ENCODE data around the gene CCDC117. TPM values are rescaled to one million over a fixed set of nuclear protein-coding genes. Genes with fewer than 3 reads are reported as not detected.

The CCDC117 gene
- total RNA-seq, 2 experiments from 2014 or later: 36.1 to 36.8 TPM

DNA sequence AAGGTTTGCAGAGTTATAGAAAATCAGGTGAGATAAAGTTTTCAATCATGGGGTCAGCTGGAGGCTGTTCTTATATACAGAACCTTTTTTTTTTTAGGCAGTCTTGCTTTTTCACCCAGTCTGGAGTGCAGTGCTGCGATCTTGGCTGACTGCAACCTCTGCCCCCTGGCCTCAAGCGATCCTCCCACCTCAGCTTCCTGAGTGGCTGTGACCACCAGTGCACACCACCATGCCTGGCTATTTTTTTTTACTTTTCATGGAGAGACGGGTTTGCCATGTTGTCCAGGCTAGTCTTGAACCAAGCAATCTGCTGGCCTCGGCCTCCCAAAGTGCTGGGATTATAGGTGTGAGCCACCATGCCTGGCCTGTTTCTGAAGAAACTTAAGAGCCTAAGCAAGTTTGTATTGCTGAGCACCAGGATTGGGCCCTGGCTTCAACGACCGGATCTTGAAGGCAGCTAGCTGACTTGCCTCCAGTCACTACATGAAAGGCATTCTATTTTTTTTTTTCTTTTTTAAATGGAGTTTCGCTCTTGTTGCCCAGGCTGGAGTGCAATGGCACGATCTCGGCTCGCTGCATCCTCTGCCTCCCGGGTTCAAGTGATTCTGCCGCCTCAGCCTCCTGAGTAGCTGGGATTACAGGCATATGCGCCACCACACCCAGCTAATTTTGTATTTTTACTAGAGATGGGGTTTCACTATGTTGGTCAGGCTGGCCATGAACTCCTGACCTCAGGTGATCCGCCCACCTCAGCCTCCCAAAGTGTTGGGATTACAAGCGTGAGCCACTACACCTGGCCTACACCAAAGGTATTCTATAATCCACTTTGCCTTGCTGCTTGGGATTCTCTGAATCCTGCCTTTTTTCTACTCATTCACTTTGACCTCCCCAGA lies 20.2 kb downstream of the CCDC117 start:
- Mint-ChIP-seq H3K27me3 (no peaks in the 10 kb centered on the region), H3K27ac (no peak overlapping the region), H3K4me1 (peaks cover 50% of the 10 kb centered on the region), H3K36me3 (ENCODE audit: low read depth) (peaks cover 45% of the 10 kb centered on the region), H3K9me3 (ENCODE audit: low read depth) (no peaks in the 10 kb centered on the region), H3K4me3 (no peak overlapping the region)
- no peak for DNase-seq
- POLR2A ChIA-PET: no interaction called here
- intact Hi-C loops (cut with DNase I, micrococcal nuclease): loop anchor here in 1 of 2 experiments (10.0 kb wide), 2 partner anchors 112 to 118 kb away; partner anchors contain the start of gene TTC28
- no peak for ATAC-seq
- CTCF ChIA-PET: interaction anchor here (0.6 to 4.2 kb wide), 4 partner anchors 9 to 192 kb away, joined by 3 to 28 read pairs (median 4); no protein-coding TSS in a partner anchor

DNA sequence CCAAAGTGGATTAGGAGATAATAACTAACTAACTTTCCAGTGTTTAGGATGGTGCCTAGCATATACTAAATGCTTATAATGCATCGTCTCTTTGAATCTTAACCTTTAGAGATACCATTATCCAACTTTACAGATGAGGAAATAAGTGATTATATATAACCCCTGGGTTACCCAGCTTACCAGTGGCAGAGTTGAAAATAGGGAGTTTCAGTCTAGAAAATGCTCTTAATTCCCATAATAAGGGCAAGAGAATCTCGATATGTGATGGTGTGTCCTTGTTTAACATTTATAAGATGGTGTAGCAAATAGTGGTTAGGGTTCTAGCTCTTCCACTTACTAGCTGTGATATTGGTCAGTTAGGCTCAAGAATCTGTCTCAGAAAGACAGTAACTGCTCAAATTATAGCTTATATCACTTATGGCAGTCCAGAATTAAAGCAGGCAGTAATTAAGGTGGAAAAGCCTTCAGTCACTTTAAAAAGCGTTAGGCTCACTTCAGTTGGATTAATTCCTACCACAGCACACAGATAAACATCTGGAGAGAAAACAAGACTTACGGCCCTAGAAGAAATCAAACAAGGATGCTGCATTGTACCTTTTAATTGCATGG lies 21.6 kb downstream of the CCDC117 start:
- POLR2A ChIA-PET: no interaction called here
- CTCF ChIA-PET: interaction anchor here (1.0 to 2.2 kb wide), 3 partner anchors 10 to 35 kb away, joined by 4 to 12 read pairs (median 4); no protein-coding TSS in a partner anchor
- H3K27ac Mint-ChIP-seq: no peak overlapping the region
- H3K4me1 Mint-ChIP-seq: peaks cover 60% of the 10 kb centered on the region
- ATAC-seq: no peak
- H3K9me3 Mint-ChIP-seq (ENCODE audit: low read depth): no peaks in the 10 kb centered on the region
- H3K36me3 Mint-ChIP-seq (ENCODE audit: low read depth): peaks cover 56% of the 10 kb centered on the region
- H3K4me3 Mint-ChIP-seq: no peak overlapping the region
- no peak for DNase-seq
- intact Hi-C loops (cut with DNase I, micrococcal nuclease): loop anchor here in 1 of 2 experiments (10.0 kb wide), 2 partner anchors 111 to 119 kb away; partner anchors contain the start of gene TTC28
- H3K27me3 Mint-ChIP-seq: no peaks in the 10 kb centered on the region

DNA sequence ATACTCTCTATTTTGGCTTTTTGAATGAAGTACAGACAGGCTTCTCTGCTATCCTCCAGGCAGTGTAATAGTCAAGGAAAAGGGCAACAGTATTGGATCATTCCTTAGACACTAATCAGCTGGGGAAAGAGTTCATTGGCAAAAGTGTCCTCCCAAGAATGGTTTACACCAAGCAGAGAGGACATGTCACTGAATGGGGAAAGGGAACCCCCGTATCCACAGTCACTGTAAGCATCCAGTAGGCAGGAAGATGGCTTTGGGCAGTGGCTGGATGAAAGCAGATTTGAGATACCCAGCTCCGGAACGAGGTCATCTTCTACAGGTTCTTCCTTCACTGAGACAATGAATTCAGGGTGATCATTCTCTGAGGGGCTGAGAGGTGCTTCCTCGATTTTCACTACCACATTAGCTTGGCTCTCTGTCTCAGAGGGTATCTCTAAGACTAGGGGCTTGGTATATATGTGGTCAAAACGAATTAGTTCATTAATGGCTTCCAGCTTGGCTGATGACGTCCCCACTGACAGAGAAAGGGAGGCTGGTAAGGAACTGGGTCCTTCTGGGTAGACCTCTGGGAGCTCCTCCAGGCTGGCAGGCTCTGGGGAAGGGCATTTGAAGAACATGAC lies 22.7 kb downstream of the CCDC117 start:
- no peaks in the 10 kb centered on the region for H3K27me3 Mint-ChIP-seq
- intact Hi-C loops (cut with DNase I, micrococcal nuclease): loop anchor here (5.0 to 10.0 kb wide), 3 partner anchors 110 to 972 kb away; partner anchors contain the start of genes TTC28 (in 1 of the 2), UQCR10 (in 1 of the 2) and ZMAT5 (in 1 of the 2)
- CTCF ChIA-PET: interaction anchor here (0.6 to 2.2 kb wide), 6 partner anchors 9 to 910 kb away, joined by 3 to 12 read pairs (median 4); no protein-coding TSS in a partner anchor
- no peak for DNase-seq
- POLR2A ChIA-PET: interaction anchor here (1.0 kb wide), 1 partner anchor 19 kb away, joined by 3 read pairs; no protein-coding TSS in a partner anchor
- H3K4me3 Mint-ChIP-seq: no peak overlapping the region
- no peak overlapping the region for H3K27ac Mint-ChIP-seq
- no peak for ATAC-seq
- H3K36me3 Mint-ChIP-seq (ENCODE audit: low read depth): peaks cover 62% of the 10 kb centered on the region
- no peaks in the 10 kb centered on the region for H3K9me3 Mint-ChIP-seq (ENCODE audit: low read depth)
- H3K4me1 Mint-ChIP-seq: peaks cover 59% of the 10 kb centered on the region

DNA sequence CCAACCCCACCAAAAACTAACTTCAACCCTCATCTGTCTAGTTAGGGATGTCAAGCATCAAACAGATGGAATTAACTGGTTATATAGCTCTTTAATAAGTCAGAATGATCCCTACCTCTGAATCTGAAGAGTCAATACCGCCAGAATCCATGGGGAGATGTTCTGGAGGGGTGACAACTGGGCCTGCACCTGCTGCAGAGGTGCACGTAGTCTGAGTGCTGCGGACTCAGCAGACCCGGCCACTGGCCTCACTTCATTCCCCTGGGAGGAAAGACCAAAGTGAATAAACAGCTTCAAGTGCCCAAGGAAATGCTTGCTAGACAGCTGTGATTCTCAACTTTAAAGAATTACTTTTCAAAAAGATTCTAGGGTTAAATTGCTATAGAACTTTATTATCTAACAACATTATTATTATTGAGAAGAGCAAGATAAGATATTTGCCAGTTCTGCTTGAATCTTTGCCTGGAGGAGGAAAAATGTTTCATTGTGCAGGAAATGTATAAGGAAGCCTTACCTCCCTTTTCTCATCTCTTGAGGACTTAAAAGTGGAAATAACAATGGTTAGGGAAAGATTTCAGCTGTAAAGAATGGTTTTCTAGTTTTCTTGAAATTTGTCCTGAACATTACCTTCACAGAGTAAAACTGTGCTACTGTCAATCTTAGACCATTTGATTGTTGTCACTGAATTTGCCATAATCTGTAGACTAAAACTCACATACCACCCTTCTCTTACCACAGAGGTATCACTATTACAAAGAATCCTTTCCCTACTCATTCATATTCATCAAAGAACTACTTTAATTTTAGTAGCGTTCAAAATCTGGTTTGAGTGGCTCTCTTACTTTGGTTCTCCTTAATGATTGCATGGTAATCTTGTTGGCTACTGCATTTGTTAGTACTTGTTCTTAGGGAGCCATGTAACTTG lies 23.7 kb downstream of the CCDC117 start:
- ATAC-seq: peak; percentile 15
- peaks cover 58% of the 10 kb centered on the region for H3K4me1 Mint-ChIP-seq
- peak overlapping the region; percentile 69 for H3K27ac Mint-ChIP-seq
- intact Hi-C loops (cut with DNase I, micrococcal nuclease): loop anchor here (1.0 to 10.0 kb wide), 4 partner anchors 109 to 971 kb away; partner anchors contain the start of genes TTC28 (in 1 of the 2), UQCR10 (in 1 of the 2) and ZMAT5 (in 1 of the 2)
- H3K36me3 Mint-ChIP-seq (ENCODE audit: low read depth): peaks cover 64% of the 10 kb centered on the region
- ChIA-PET CTCF (interaction anchor here (0.6 to 2.2 kb wide), 7 partner anchors 8 to 911 kb away, joined by 3 to 12 read pairs (median 3); no protein-coding TSS in a partner anchor), POLR2A (interaction anchor here (1.0 kb wide), 1 partner anchor 20 kb away, joined by 3 read pairs; no protein-coding TSS in a partner anchor)
- H3K9me3 Mint-ChIP-seq (ENCODE audit: low read depth): no peaks in the 10 kb centered on the region
- DNase-seq: no peak
- H3K4me3 Mint-ChIP-seq: peak overlapping the region; percentile 37
- no peaks in the 10 kb centered on the region for H3K27me3 Mint-ChIP-seq

DNA sequence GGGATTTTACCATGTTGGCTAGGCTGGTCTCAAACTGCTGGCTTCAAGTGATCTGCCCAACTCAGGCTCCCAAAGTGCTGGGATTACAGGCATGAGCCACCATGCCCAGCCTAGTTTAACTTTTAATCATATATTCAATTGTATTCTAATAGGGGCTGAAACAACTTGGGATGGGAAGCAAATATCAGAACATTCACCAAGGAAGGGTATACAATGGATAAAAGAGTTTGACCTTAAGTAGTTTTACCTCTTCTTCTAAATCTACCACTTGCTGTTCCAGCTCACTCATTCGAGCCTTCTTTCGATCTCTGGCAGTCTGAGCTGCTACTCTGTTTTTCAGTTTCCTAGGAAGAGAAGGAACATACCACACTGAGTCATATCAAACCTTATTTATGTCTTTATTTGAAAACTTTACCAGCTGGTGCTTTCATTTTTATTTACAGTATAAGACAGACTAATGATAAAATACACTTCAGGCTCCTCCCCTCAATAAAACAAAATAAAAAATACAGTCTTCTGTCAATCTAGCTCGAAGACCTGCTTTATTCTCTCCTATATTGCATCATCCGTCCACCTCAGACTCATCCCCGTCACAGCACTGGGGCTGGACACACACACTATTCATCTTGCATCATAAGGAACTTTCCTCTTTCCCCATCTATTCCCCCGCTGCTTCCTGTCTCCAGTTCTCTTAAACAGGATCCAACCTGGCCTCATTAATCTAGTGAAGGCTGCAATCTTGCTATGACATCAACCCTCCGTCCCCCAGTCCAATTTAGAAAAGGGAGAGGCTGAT lies 26.5 kb downstream of the CCDC117 start:
- H3K9me3 Mint-ChIP-seq (ENCODE audit: low read depth): no peaks in the 10 kb centered on the region
- peak overlapping the region; percentile 84 for H3K4me3 Mint-ChIP-seq
- H3K27me3 Mint-ChIP-seq: no peaks in the 10 kb centered on the region
- peaks cover 55% of the 10 kb centered on the region for H3K4me1 Mint-ChIP-seq
- intact Hi-C loops (cut with DNase I, micrococcal nuclease): loop anchor here (1.0 to 10.0 kb wide), 8 partner anchors 12 to 968 kb away; partner anchors contain the start of genes HSCB (in 1 of the 2), PITPNB (in 1 of the 2), TTC28 (in 1 of the 2) and UQCR10 (in 1 of the 2)
- peak; percentile 43 for ATAC-seq
- ChIA-PET POLR2A (interaction anchor here (0.7 to 4.5 kb wide), 7 partner anchors 9 to 303 kb away, joined by 3 to 47 read pairs (median 5); partner anchors contain the start of genes CCDC117, CHEK2 and HSCB), CTCF (interaction anchor here (0.5 to 2.8 kb wide), 4 partner anchors 13 to 86 kb away, joined by 3 to 22 read pairs (median 7); partner anchors contain the start of gene CCDC117)
- peaks cover 58% of the 10 kb centered on the region for H3K36me3 Mint-ChIP-seq (ENCODE audit: low read depth)
- DNase-seq: peak; percentile 55
- peak overlapping the region; percentile 97 for H3K27ac Mint-ChIP-seq

DNA sequence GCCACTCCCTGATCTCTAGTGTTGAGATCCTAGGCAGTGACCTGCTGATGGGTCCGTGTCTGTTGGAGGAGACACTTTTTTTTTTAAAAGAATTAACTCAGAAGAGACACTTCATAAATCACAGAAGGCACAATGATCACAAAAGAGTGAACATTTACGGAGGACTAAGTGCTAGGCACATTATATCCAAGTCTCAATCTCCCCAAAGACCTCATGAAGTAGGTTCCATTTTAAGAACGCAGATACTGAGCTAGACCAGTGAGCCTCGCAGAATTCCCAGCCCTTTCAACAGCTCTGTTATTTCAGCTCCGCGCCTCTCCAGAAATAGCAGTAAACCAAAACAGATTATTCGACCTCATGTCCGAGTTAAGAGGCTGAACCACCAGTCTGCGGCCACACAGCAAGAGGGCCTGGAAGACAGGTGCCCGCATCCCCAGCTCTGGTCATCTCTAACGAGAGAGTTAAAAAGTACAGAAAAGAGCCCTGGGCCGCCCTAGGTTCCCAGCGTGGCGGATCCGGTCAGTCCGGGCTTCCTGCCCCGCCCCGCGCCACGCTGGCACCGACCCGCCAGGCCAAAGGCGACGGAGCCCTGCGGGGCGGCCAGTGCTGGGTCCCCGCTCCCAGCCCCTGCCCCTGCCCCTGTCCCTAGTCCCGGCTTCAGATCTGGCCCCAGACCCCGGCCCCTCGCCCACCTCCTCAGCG lies 27.3 kb downstream of the CCDC117 start:
- DNase-seq (peak; percentile 54), ATAC-seq (peak; percentile 28)
- no peaks in the 10 kb centered on the region for H3K9me3 Mint-ChIP-seq (ENCODE audit: low read depth)
- peak overlapping the region; percentile 97 for H3K27ac Mint-ChIP-seq
- intact Hi-C loops (cut with DNase I, micrococcal nuclease): loop anchor here (1.0 to 10.0 kb wide), 12 partner anchors 12 to 1625 kb away; partner anchors contain the start of genes HSCB (in 2 of the 2), EWSR1 (in 1 of the 2), KREMEN1 (in 1 of the 2) and MTFP1 (in 1 of the 2)
- ChIA-PET POLR2A (interaction anchor here (0.7 to 4.5 kb wide), 7 partner anchors 11 to 58 kb away, joined by 3 to 47 read pairs (median 6); partner anchors contain the start of genes CCDC117, CHEK2 and HSCB), CTCF (interaction anchor here (0.6 to 2.8 kb wide), 8 partner anchors 9 to 237 kb away, joined by 3 to 22 read pairs (median 4); partner anchors contain the start of gene CCDC117)
- H3K27me3 Mint-ChIP-seq: no peaks in the 10 kb centered on the region
- peak overlapping the region; percentile 84 for H3K4me3 Mint-ChIP-seq
- peaks cover 51% of the 10 kb centered on the region for H3K4me1 Mint-ChIP-seq
- H3K36me3 Mint-ChIP-seq (ENCODE audit: low read depth): peaks cover 51% of the 10 kb centered on the region

DNA sequence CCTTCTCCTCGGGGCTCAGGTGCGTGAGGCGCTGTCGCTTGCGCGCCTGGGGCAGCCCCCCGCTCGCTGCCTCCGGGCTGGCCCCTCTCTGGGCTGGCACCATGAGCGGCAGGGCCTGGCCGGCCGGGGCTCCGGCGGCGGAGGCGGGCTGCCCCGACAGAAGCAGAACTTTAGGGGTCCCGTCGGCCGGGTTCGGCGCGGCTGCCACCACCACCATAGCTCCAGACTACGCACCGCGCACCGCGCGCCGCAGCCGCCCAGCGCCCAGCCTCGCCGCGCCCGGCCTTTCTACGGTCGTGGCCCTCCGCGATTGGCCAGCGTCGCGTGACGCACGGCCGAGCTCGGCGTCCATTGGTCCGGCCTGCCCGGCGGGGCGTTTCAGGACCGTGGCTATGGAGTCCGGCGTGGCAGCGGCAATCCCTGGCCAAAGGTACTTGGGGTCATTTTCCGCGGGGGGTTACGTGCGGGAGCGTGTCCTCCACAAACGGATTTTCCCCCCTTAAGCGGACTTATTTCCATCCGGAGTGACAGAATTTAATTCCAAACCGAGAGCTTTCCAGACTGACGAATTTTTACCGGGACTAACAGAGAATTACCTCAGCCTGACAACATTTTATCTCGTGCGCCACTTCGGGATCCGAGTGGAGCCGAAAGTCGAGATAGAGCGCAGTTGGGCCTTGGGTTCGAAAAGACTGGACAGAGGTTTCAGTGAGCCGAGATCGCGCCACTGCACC lies 28.0 kb downstream of the CCDC117 start, which contains the start of gene XBP1:
Gene XBP1 (minus strand): TSS at position 262 of the 734 bp plus-strand sequence.
- H3K36me3 Mint-ChIP-seq (ENCODE audit: low read depth): peaks cover 44% of the 10 kb centered on the region
- ATAC-seq: peak; percentile 85
- H3K4me3 Mint-ChIP-seq: peak within 1 kb of the TSS; percentile 84
- ChIA-PET POLR2A (interaction anchor here (0.6 to 4.5 kb wide), 7 partner anchors 11 to 143 kb away, joined by 3 to 47 read pairs (median 6); partner anchors contain the start of genes CCDC117, CHEK2 and HSCB), CTCF (interaction anchor here (0.6 to 2.8 kb wide), 9 partner anchors 9 to 236 kb away, joined by 3 to 22 read pairs (median 3); partner anchors contain the start of gene CCDC117)
- intact Hi-C loops (cut with DNase I, micrococcal nuclease): loop anchor here in 1 of 2 experiments (1.0 to 10.0 kb wide), 6 partner anchors 11 to 1624 kb away; partner anchors contain the start of genes EWSR1, HSCB, KREMEN1 and MTFP1
- no peaks in the 10 kb centered on the region for H3K9me3 Mint-ChIP-seq (ENCODE audit: low read depth)
- no peaks in the 10 kb centered on the region for H3K27me3 Mint-ChIP-seq
- peak; percentile 93 for DNase-seq
- H3K4me1 Mint-ChIP-seq: peaks cover 45% of the 10 kb centered on the region
- peak within 1 kb of the TSS; percentile 99 for H3K27ac Mint-ChIP-seq

Measured in activated CD4-positive, alpha-beta T cell treated with anti-CD3 and anti-CD28 coated beads for 36 hours (primary cell).